Spleen (tissue), 7 donors: ENCODE data around the gene RNPEPL1.

Source experiments
- CTCF ChIP-seq, 11 experiments: fragments of 200-600 bp in 7 of 11; fragments of 450-650 bp in 4 of 11; sonication (generic) in 4 of 11; IDR thresholded peaks in 8 of 11; conservative IDR thresholded peaks in 3 of 11; 1 replicate in 7 of 11; 2 replicates in 4 of 11; pipeline versions ENCODE4 v1.4.0 to v1.8.0; 2016 to 2021; ENCODE audit warnings: antibody characterized with exemption in 11 of 11, inconsistent platforms in 4 of 11, mild to moderate bottlenecking in 1 of 11
- POLR2A ChIP-seq, 3 donors: fragments of 450-650 bp; IDR thresholded peaks; one replicate each; pipeline ENCODE4 v1.5.1; 2017; ENCODE audit warnings: antibody characterized with exemption in 3 of 3, mild to moderate bottlenecking in 1 of 3
- POLR2AphosphoS5 ChIP-seq, 3 donors: sonication (generic); formaldehyde crosslinking; IDR thresholded peaks; one replicate each; pipeline ENCODE4 v1.5.1; 2017; ENCODE audit warnings: antibody characterized with exemption in 3 of 3
- donor health status: DM: no; HTN: no; CAD: no; lungs with moderate emphysema.
- donor health status: DM: no; HTN: no; CAD: no.
- donor health status: DM: no; HTN: no; CAD: no.

- TF ChIP-seq CTCF (IDR thresholded peaks at IDR 0.05 in 8 of 11, conservative IDR thresholded peaks at IDR 0.05 in 3 of 11): no peak
- TF ChIP-seq POLR2AphosphoS5 (IDR thresholded peaks at IDR 0.05): no peak
- TF ChIP-seq POLR2A (IDR thresholded peaks at IDR 0.05): no peak
Observed at GRCh38 chr2:240628808-240629618, 60.7 kb downstream of the RNPEPL1 start.
